Thyroid gland (tissue), 4 donors: Measurements from ENCODE around the gene ACBD3.

Source experiments
- POLR2A ChIP-seq, 2 donors: fragments of 450-650 bp; IDR thresholded peaks; one replicate each; pipeline ENCODE4 v1.6.1; 2017; ENCODE audit warnings: antibody characterized with exemption in 2 of 2, mild to moderate bottlenecking in 2 of 2, moderate library complexity in 1 of 2
- TF ChIP-seq, protein P1 (sequence below), 6 experiments: fragments of 200-600 bp in 3 of 6; fragments of 450-650 bp in 3 of 6; sonication (generic) in 3 of 6; IDR thresholded peaks; one replicate each; pipeline ENCODE4 v1.5.1; 2016 to 2019; ENCODE audit warnings: antibody characterized with exemption in 6 of 6, mild to moderate bottlenecking in 2 of 6, inconsistent platforms in 1 of 6, moderate library complexity in 1 of 6

DNA sequence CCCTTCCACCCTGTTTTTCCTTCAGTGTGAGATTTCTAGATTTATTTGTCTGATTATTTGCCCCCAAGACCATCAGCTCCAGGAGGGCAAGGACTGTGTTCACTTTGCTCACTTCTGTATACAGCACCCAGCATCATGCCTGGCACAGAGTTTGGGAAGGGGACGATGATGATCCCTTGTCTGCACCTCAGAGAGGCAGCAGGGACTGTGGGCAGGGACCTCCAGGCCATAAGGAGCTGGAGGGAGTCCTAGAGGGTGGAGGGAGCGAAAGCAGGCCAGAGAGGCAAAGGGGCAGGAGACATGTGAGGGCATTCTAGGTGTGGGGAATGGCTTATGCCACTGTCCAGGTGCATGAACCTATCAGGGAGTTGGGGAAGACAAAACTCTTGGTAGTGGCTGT lies 91.3 kb downstream of the ACBD3 start:
- TF ChIP-seq, protein P1, sequence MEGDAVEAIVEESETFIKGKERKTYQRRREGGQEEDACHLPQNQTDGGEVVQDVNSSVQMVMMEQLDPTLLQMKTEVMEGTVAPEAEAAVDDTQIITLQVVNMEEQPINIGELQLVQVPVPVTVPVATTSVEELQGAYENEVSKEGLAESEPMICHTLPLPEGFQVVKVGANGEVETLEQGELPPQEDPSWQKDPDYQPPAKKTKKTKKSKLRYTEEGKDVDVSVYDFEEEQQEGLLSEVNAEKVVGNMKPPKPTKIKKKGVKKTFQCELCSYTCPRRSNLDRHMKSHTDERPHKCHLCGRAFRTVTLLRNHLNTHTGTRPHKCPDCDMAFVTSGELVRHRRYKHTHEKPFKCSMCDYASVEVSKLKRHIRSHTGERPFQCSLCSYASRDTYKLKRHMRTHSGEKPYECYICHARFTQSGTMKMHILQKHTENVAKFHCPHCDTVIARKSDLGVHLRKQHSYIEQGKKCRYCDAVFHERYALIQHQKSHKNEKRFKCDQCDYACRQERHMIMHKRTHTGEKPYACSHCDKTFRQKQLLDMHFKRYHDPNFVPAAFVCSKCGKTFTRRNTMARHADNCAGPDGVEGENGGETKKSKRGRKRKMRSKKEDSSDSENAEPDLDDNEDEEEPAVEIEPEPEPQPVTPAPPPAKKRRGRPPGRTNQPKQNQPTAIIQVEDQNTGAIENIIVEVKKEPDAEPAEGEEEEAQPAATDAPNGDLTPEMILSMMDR (IDR thresholded peaks at IDR 0.05), result no peak
- TF ChIP-seq POLR2A (IDR thresholded peaks at IDR 0.05), result no peak
